ENCODE measurements around the gene CCDC97. TPM values are rescaled to one million over a fixed set of nuclear protein-coding genes. Genes with fewer than 3 reads are reported as not detected.

CCDC97 gene
- polyA plus RNA-seq, 1 of the 3 experiments (the other 2 are of a cell fraction), result 9.6 TPM

DNA sequence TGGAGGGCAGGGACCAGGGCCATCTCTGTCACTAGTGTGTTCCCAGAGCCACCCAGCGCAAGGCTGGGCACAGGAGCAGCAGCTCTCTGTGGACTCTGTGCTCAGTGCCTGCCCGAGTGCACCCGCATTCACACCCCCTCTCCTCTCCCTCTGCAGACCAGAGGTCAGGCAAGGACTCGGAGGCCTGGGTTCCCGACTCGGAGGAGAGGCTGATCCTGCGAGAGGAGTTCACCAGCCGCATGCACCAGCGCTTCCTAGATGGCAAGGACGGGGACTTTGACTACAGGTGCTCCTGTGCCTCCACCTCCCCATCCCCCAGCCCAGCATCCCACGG is 10.2 kb downstream of the CCDC97 start (continued):
- TF ChIP-seq, protein P1, sequence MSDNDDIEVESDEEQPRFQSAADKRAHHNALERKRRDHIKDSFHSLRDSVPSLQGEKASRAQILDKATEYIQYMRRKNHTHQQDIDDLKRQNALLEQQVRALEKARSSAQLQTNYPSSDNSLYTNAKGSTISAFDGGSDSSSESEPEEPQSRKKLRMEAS (IDR thresholded peaks at IDR 0.05; ENCODE audit: low read depth), result no peak
- no peak for TF ChIP-seq RCOR1 (IDR thresholded peaks at IDR 0.05; ENCODE audit: low read length)

DNA sequence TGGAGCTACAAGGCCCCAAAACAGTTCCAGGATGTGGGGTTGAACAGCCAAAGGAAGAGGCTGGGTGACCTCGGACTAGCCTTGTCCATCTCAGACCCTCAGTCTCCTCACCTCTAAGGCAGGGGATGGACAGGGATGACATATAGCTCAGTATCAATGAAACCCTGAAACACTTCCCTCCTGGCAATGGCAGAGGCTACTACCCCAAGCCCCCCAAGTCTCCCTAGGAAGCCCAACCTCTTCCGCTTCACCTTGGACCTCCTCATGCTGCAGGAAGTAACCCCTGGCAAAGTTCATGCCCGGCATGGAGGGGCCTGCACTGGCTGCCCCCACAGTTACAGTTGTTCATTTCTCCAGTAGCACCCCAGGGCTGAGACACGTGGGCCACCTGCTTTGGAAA is 10.6 kb downstream of the CCDC97 start:
- Histone ChIP-seq H3K27ac (ENCODE audit: low read depth in 2 of 2, low read length in 1 of 2) (peak overlapping the region in 1 of 2 experiments; percentile 100; a peak in 2 of 4 replicates), H4K20me1 (ENCODE audit: insufficient read depth) (no peaks in the 10 kb centered on the region), H3K4me2 (no peak overlapping the region), H3F3A (replicated peaks; ENCODE audit: insufficient read depth) (peaks cover 49% of the 10 kb centered on the region), H3K4me3 (ENCODE audit: low read depth in 2 of 2, low read length in 1 of 2) (no peak overlapping the region), H3K79me2 (ENCODE audit: insufficient read depth) (peaks cover 45% of the 10 kb centered on the region), H3K36me3 (replicated peaks in 1 of 2; ENCODE audit: control insufficient read depth in 1 of 2, insufficient read depth in 2 of 2, low read length in 1 of 2) (peaks cover 31 to 40% of the 10 kb centered on the region in 2 experiments), H3K9ac (no peak overlapping the region), H3K9me3 (no peaks in the 10 kb centered on the region), H3K4me1 (ENCODE audit: control insufficient read depth in 1 of 2, insufficient read depth in 2 of 2, low read depth in 1 of 2, low read length in 1 of 2) (peaks cover 34 to 43% of the 10 kb centered on the region in 2 experiments), H3K9me2 (no peaks in the 10 kb centered on the region), H2AFZ (ENCODE audit: low read depth) (no peak overlapping the region), H3K27me3 (ENCODE audit: insufficient read depth) (no peaks in the 10 kb centered on the region)
- DNase-seq, result no peak
- 98% methylated on average over 4 of the region's 4 CpGs for WGBS (ENCODE audit: low lambda C conversion rate)
- ChIA-PET CTCF (interaction anchor here (0.9 to 6.9 kb wide), 5 partner anchors 13 to 111 kb away, joined by 3 to 54 read pairs (median 4); no protein-coding TSS in a partner anchor), POLR2A (no interaction called here)
- TF ChIP-seq PBX3 (IDR thresholded peaks at IDR 0.05) (peak; percentile 1; the same call in 1 of the 2 replicates), RXRA (IDR thresholded peaks at IDR 0.05; ENCODE audit: borderline replicate concordance, low read depth) (no peak)

DNA sequence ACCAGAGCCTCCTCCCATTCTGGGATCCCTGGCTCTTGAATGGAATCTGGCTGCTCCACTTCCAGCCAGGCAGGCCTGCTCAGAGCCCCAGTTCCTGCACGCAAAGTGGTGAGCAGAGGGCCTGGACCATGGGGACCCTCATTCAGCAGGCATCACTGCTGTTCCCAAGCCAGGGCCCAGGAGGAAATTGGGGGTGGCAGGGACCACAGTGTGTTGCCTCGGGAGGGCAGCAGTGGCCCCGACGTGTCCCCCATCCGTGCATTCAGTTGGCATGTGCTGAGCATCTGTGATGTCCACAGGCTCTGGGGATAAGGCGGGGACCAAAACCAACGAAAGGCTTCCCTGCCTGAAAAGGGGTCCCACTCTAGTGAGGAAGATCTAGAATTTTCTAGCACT is 11.2 kb downstream of the CCDC97 start:
- DNase-seq, result no peak
- peak overlapping the region; percentile 44 to 100; a peak in 3 of 4 replicates for H3K27ac ChIP-seq (ENCODE audit: low read depth in 2 of 2, low read length in 1 of 2)
- WGBS (ENCODE audit: low lambda C conversion rate), result 78% methylated on average over 7 of the region's 7 CpGs
- no peak for TF ChIP-seq GATA2 (CRISPR knock-in tag; IDR thresholded peaks at IDR 0.05)
- no peak for TF ChIP-seq FOXM1 (IDR thresholded peaks at IDR 0.05; ENCODE audit: low read depth)
- TF ChIP-seq NFIC (IDR thresholded peaks at IDR 0.05; ENCODE audit: borderline replicate concordance), result no peak
- TF ChIP-seq SMC3 (IDR thresholded peaks at IDR 0.05; ENCODE audit: low read depth, low read length), result no peak
- no peak for TF ChIP-seq TAF1 (IDR thresholded peaks at IDR 0.05; ENCODE audit: borderline replicate concordance, low read depth, low read length)
- CTCF ChIA-PET, result interaction anchor here (0.8 to 6.9 kb wide), 17 partner anchors 8 to 110 kb away, joined by 3 to 54 read pairs (median 4); partner anchors contain the start of gene TGFB1
- peaks cover 49% of the 10 kb centered on the region for H3F3A ChIP-seq (replicated peaks; ENCODE audit: insufficient read depth)
- peak overlapping the region; percentile 87; the same call in 1 of the 2 replicates for H3K9ac ChIP-seq
- H3K4me3 ChIP-seq (ENCODE audit: low read depth in 2 of 2, low read length in 1 of 2), result no peak overlapping the region
- no peaks in the 10 kb centered on the region for H3K9me2 ChIP-seq
- no peaks in the 10 kb centered on the region for H4K20me1 ChIP-seq (ENCODE audit: insufficient read depth)
- peaks cover 41 to 49% of the 10 kb centered on the region in 2 experiments for H3K4me1 ChIP-seq (ENCODE audit: control insufficient read depth in 1 of 2, insufficient read depth in 2 of 2, low read depth in 1 of 2, low read length in 1 of 2)
- no peak overlapping the region for H2AFZ ChIP-seq (ENCODE audit: low read depth)
- H3K27me3 ChIP-seq (ENCODE audit: insufficient read depth), result no peaks in the 10 kb centered on the region
- no peak overlapping the region; the same call in 1 of the 2 replicates for H3K4me2 ChIP-seq
- POLR2A ChIA-PET, result interaction anchor here (0.9 kb wide), 1 partner anchor 75 kb away, joined by 5 read pairs; no protein-coding TSS in a partner anchor
- H3K9me3 ChIP-seq, result no peaks in the 10 kb centered on the region
- peaks cover 29 to 39% of the 10 kb centered on the region in 2 experiments for H3K36me3 ChIP-seq (replicated peaks in 1 of 2; ENCODE audit: control insufficient read depth in 1 of 2, insufficient read depth in 2 of 2, low read length in 1 of 2)
- peaks cover 46% of the 10 kb centered on the region for H3K79me2 ChIP-seq (ENCODE audit: insufficient read depth)

Data from SK-N-SH (cell line).